ENCODE results near the gene MYL11.

DNA sequence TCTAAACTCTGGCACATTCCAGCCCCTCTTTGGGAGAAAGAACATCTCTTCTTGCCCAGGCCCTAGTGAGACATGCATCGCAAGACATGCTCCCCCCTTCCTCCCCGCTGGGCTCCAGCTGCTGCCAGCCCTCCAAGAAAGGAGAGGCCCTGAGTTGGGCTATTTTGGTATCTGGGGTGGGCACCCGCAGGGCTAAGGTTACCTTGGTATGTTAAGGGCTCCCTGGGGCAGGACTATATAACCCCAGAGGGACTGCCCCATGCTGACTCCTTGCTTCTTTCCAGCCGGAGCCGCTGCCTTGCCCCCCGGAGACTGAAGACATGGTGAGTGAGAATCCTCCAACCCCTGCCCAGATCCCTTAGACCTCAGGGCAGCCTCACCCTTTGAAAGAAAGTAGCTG, at the start of gene MYL11:
- TF ChIP-seq, protein P1, sequence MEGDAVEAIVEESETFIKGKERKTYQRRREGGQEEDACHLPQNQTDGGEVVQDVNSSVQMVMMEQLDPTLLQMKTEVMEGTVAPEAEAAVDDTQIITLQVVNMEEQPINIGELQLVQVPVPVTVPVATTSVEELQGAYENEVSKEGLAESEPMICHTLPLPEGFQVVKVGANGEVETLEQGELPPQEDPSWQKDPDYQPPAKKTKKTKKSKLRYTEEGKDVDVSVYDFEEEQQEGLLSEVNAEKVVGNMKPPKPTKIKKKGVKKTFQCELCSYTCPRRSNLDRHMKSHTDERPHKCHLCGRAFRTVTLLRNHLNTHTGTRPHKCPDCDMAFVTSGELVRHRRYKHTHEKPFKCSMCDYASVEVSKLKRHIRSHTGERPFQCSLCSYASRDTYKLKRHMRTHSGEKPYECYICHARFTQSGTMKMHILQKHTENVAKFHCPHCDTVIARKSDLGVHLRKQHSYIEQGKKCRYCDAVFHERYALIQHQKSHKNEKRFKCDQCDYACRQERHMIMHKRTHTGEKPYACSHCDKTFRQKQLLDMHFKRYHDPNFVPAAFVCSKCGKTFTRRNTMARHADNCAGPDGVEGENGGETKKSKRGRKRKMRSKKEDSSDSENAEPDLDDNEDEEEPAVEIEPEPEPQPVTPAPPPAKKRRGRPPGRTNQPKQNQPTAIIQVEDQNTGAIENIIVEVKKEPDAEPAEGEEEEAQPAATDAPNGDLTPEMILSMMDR (IDR thresholded peaks at IDR 0.05): no peak
- TF ChIP-seq RCOR1 (IDR thresholded peaks at IDR 0.05; ENCODE audit: low read depth, low read length): no peak
- no peak for TF ChIP-seq HDAC2 (IDR thresholded peaks at IDR 0.05)
- no peak for TF ChIP-seq E2F6 (IDR thresholded peaks at IDR 0.05; ENCODE audit: borderline replicate concordance, low read depth)
- no peak for TF ChIP-seq MYC (IDR thresholded peaks at IDR 0.05; ENCODE audit: borderline replicate concordance, low read length)
- TF ChIP-seq USF2 (IDR thresholded peaks at IDR 0.05): no peak
- TF ChIP-seq HOXA7 (CRISPR knock-in tag; IDR thresholded peaks at IDR 0.05): no peak
- no peak for TF ChIP-seq FOSB (CRISPR knock-in tag; IDR thresholded peaks at IDR 0.05)
- TF ChIP-seq EP300 (IDR thresholded peaks at IDR 0.05): no peak
- no peak for TF ChIP-seq RAD21 (conservative IDR thresholded peaks at IDR 0.05 in 1 of 2, IDR thresholded peaks at IDR 0.05 in 1 of 2)
- TF ChIP-seq RNF2 (IDR thresholded peaks at IDR 0.05; ENCODE audit: borderline replicate concordance, low read depth): no peak
- no peak for TF ChIP-seq ZC3H11A (IDR thresholded peaks at IDR 0.05)
